ENCODE measurements around the gene MRPS6. TPM values are rescaled to one million over a fixed set of nuclear protein-coding genes. Genes with fewer than 3 reads are reported as not detected.

The MRPS6 gene
- total RNA-seq, 4 donors from 2014 or later = 23.9 to 65.8 (median 31.6) TPM

DNA sequence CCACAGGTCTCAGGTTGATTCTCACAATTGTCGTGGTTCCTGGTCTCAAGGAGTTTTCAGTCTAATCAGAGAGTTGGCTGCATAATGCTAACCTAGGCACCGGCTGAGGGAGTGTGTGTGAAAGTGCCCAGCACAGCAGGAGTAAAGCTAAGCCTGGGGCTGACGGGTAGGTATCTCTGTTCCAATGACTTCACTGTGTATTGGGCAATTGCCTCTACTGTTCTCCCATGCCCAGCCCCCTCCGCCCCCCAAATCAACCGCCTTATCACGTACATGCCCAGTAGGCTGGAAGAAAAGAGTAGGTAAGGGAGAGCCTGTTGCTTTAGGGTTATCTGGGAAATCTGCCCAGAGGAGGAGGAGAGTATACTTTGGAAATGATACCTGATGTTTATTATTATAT, 54.7 kb downstream of the MRPS6 start:
- intact Hi-C loops (cut with DNase I; ENCODE audit: low total_unique reads) = no loop called here
- no peak for TF ChIP-seq POLR2A (IDR thresholded peaks at IDR 0.05)
- TF ChIP-seq, protein P1, sequence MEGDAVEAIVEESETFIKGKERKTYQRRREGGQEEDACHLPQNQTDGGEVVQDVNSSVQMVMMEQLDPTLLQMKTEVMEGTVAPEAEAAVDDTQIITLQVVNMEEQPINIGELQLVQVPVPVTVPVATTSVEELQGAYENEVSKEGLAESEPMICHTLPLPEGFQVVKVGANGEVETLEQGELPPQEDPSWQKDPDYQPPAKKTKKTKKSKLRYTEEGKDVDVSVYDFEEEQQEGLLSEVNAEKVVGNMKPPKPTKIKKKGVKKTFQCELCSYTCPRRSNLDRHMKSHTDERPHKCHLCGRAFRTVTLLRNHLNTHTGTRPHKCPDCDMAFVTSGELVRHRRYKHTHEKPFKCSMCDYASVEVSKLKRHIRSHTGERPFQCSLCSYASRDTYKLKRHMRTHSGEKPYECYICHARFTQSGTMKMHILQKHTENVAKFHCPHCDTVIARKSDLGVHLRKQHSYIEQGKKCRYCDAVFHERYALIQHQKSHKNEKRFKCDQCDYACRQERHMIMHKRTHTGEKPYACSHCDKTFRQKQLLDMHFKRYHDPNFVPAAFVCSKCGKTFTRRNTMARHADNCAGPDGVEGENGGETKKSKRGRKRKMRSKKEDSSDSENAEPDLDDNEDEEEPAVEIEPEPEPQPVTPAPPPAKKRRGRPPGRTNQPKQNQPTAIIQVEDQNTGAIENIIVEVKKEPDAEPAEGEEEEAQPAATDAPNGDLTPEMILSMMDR (IDR thresholded peaks at IDR 0.05) = no peak
- WGBS, 2 donors = 49 to 63% methylated on average over 6 of the region's 6 CpGs
- no peak overlapping the region for H3K4me3 ChIP-seq (ENCODE audit: low read depth, poor library complexity, severe bottlenecking)
- no peak for DNase-seq (ENCODE audit: low spot score in 2 of 2)

DNA sequence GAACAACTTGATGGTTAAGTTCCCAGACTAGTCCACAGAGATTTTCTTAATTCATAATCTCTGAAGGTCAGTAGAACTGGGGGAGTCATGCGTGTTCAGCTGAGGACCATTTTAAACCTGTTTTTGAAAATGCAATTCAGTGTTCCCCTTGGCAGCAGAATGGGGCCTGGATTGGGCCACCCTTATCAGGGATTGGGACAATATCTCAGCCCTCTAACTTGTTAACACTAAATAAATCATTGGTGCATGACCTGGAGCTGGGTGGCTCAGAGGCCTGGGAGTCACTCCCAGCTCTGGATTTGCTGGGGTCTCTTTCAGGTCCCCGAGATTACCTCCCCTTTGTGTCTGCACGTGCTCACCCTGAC, 55.3 kb downstream of the MRPS6 start:
- no peak for DNase-seq (ENCODE audit: low spot score in 2 of 2)
- 43 to 47% methylated on average over 2 to 3 of the region's 3 CpGs for WGBS, 2 donors
- intact Hi-C loops (cut with DNase I; ENCODE audit: low total_unique reads) = no loop called here
- H3K4me3 ChIP-seq (ENCODE audit: low read depth, poor library complexity, severe bottlenecking) = no peak overlapping the region
- TF ChIP-seq, protein P1 (IDR thresholded peaks at IDR 0.05) = no peak
- no peak for TF ChIP-seq POLR2A (IDR thresholded peaks at IDR 0.05)

GRCh38 chr21:34129039-34129891, 55.9 kb downstream of the MRPS6 start:
- intact Hi-C loops (cut with DNase I; ENCODE audit: low total_unique reads) = no loop called here
- 20 to 26% methylated on average over 17 of the region's 17 CpGs for WGBS, 2 donors
- peak in 1 of 2 donors; percentile 36 for DNase-seq (ENCODE audit: low spot score in 2 of 2)
- no peak overlapping the region for H3K4me3 ChIP-seq (ENCODE audit: low read depth, poor library complexity, severe bottlenecking)
- TF ChIP-seq, protein P1 (IDR thresholded peaks at IDR 0.05) = no peak
- TF ChIP-seq POLR2A (IDR thresholded peaks at IDR 0.05) = no peak

- intact Hi-C loops (cut with DNase I; ENCODE audit: low total_unique reads) = no loop called here
- H3K4me3 ChIP-seq (ENCODE audit: low read depth, poor library complexity, severe bottlenecking) = no peak overlapping the region
- 54 to 57% methylated on average over 5 of the region's 5 CpGs for WGBS, 2 donors
- DNase-seq (ENCODE audit: low spot score in 2 of 2) = no peak
- TF ChIP-seq, protein P1 (IDR thresholded peaks at IDR 0.05) = no peak
- TF ChIP-seq POLR2A (IDR thresholded peaks at IDR 0.05) = no peak
Observed at GRCh38 chr21:34129901-34130715, 56.7 kb downstream of the MRPS6 start.

DNA sequence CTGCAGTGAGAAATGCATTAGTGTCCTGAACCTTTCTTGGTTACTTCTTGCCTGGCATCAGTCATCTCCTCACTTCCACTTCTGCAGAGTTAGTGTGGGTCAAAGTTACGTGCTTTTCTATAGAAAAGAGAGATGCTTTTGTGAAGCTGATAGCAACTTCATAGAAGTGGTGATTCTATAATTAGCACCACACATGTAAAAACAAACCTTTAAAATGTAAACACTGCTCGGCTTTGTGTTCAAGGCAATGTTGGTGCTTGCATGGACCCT, 57.3 kb downstream of the MRPS6 start:
- no peak for DNase-seq (ENCODE audit: low spot score in 2 of 2)
- intact Hi-C loops (cut with DNase I; ENCODE audit: low total_unique reads) = no loop called here
- WGBS, 2 donors = 87 to 89% methylated on average over 2 of the region's 2 CpGs
- H3K4me3 ChIP-seq (ENCODE audit: low read depth, poor library complexity, severe bottlenecking) = no peak overlapping the region
- TF ChIP-seq, protein P1 (IDR thresholded peaks at IDR 0.05) = no peak
- TF ChIP-seq POLR2A (IDR thresholded peaks at IDR 0.05) = no peak
